Measurements from ENCODE around the gene BBS9.

BBS9 gene

DNA sequence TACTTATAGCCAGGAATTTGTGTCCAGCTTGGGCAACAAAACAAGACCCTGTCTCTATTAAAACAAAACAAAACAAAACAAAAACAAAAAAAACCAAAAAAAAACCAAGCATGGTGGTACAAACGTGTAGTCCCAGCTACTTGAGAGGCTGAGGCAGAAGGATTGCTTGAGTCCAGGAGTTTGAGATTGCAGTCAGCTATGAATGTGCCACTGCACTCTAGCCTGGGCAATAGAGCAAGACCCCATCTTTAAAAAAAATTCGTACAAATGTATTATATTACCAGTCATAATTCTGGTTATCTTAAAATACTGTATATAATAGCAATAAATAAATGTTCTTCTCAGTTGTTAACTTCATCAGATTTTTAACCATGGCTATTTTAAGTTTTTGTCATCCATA is 2.3 kb upstream of the BBS9 start:
- DNase-seq (ENCODE audit: low spot score) = no peak

DNA sequence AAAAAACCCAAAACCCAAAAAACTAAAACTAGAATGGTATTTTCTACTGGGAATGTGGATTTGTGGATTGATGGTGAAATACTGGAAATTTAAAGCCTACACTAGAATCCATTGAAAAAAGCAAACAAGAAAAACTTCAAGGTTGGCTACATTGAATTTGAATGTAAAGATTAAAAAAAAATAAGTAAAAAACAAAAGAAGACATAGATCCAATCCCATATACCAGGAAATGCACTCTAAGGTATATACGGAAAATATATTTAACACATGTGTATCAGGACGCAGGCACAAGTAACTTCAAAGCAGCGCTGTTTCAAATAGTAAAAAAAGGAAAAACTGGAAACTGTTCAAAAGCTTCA is 754 bp upstream of the BBS9 start:
- DNase-seq (ENCODE audit: low spot score) = no peak

DNA sequence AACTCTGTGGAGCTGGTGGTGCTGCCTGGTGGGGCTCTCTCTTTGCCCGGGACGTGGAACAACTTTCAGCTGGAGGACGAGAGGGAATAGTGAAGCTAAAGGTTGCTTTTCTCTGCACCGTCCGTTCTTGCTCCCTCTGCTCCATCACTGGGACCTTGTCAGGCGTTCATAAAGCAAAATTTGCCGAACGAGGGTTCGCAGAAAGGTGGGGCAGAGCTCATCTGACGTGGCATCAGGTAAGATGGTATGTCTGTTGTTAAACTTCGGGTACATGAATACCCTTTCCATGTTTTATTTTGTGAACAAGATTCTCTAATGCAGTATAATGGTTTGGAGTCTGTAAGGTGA is 416 bp downstream of the BBS9 start:
- DNase-seq (ENCODE audit: low spot score) = peak; percentile 30

DNA sequence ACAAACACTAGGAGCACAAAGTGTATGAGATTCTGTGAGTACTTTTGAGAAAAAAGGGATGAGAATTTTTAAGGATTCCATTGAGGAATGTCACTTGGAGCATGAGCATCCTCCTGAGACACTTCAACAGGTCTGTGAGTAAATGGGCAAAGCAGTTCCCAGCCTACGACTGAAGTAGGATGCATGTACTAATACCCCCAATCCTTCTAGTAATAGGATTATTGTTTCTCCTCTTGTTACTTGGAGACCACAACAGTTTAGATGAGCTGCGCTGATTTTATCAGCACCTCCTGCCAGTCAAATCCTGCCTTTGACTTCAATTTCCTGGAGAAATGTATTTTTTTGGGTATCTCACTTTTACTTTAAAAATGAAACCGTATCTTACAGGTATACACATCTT is 820 bp downstream of the BBS9 start:
- peak; percentile 29 for DNase-seq (ENCODE audit: low spot score)

DNA sequence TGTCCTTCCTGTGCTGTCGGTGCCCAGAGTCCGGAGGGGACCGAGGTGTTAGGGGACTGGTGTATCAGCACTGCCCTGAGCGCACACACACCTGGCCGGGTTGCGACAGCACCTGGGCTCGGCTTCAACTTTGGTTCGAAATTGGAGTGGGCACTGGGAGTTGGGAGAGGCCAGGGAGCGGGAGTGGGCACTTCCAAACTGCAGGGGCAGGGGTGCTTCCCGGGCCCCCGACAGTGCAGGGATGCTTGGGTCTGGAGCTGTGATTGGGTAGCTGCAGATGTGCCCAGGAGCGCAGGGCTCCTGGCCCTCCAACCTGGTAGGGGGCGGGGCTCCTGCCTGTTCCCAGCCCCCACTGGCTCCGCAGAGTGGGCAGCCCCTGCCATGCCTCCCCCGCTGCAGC is 7.7 kb downstream of the BBS9 start:
- DNase-seq (ENCODE audit: low spot score) = no peak

DNA sequence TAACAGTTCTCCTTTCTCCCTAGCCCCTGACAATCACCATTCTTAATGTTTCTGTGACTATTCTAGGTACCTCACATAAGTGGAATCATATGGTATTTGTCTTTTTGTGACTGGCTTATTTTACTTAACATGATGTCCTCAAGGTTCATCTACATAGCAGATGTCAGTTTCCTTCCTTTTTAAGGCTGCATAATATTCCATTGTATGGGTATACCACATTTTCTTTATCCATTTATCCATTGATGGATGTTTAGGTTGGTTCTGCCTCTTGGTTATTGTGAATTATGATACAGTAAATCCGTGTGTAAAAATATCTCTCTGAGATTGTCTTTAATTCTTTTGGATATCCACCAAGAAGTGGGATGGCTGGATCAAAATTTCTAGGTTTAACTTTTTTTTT is 13.2 kb downstream of the BBS9 start:
- no peak for DNase-seq (ENCODE audit: low spot score)

DNA sequence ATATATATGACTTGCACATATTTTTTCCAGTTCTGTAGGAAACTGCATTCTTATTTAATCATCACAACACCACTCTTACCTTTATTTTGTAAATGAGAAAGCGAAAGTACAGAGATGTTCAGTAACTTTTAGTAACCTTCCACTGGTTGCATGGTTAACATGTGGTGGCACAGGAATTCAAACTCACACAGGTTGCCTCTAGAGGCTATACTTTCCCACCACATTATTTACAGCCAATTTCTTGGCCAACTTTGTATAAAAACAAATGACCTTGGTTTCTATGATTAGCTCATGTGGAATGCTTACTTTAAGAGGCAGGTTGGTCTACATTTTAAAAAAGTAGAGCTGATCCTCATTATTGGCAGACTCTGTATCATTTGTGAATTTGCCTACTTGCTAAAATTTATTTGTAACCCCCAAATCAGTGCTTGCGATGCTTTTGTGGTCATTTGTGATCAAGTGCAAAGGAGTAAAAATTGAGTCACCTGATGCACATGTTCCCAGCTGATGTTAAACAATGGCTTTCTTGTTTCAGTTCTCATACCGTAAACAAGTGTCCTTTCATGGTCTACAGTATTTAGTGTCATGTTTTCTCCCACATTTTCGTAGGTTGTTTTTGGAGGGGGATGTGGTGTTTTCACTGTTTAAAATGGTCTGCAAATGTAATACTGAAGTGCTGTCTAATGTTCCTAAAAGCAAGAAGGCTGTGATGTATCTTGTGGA is 14.8 kb downstream of the BBS9 start:
- DNase-seq (ENCODE audit: low spot score) = no peak

DNA sequence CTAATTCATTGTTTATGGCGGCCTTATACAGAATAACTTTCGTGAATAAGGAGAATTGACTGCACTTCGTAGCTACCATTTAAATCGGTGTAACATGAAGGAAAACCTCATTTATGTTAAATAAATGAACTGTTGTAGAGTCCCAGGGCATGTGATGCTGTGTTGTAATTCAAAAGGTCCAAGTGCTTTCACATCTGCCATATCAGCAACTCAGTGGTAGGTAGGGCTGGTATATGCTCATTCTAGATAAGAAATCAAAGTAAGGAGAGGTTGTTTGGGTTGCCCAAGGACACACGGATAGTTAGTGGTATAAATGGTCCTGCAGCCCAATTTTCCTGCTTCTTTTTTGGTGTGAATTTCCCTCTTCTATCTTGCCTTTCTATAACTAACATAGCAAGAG is 15.8 kb downstream of the BBS9 start:
- DNase-seq (ENCODE audit: low spot score) = no peak

DNA sequence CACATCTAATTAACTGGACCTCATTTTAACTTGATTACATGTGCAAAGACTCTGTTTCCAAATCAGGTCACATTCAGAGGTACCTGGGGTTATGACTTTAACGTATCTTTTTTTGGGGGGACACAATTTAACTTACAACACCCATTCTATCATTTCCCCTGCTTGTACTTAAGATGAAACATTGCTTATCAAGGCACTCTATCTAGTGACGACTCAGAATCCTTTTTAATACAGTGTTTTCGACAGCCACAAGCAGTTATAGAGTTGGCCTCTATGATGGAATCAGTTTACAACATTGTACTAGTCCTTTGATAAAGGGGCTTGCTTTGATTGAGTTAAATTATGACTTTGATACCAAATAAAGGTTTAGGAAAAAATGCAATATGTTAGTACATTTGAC is 22.7 kb downstream of the BBS9 start:
- no peak for DNase-seq (ENCODE audit: low spot score)

DNA sequence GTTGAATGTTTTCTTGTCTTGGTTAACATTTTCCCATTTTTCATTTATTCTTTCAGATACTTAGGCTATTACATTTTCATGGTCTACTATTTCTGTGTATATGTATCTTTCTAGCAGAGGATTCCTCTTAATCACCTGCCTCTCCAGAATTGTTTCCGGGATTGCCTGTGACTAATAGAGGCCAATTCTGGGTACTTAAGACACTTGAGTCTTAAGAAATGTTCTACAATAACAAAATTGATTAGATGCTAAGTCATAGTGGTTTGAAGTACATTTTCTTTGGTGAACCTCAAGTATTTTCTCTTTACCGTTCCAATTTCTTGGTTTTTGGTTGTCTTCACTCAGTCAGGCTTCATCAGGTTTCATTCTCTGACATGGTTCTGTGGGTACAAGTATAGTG is 26.4 kb downstream of the BBS9 start:
- no peak for DNase-seq (ENCODE audit: low spot score)

DNA sequence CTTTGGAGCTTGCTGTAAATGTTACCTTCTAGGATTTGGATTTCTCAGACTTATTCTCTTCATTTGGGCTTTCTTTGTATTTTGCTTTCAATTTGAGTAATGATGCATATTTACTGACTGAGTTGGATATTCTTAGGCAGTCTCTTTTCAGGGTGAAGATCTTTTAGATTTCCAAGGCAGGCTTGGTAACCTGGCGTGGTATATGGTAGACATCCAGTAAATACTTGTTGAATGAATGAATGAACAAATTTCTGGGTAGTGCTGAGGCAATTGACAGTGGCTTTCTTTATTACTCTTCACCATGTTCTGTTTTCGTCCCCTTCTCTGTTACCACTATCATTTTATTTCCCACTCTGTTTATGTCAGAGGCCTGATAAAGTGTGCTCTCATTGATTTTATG is 27.1 kb downstream of the BBS9 start:
- DNase-seq (ENCODE audit: low spot score) = no peak

DNA sequence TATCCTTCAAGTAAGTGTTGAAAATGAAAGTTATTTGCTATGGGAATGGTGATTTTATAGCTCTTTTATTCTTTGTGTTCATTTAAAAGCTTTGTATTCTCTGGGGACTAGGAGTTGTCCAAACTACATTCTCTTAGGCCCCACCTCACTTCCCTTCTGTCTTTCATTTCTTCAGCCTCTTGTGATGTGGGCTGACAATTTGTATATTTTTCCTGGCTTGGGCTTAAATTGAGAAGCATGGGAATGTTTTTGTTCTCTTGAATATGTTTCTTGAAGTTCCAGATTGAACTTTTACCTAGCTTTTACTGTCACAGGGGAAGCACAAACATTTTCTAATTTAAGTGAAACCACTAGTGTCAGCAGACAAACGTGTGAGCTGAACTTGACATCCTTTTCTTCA is 27.9 kb downstream of the BBS9 start:
- no peak for DNase-seq (ENCODE audit: low spot score)

DNA sequence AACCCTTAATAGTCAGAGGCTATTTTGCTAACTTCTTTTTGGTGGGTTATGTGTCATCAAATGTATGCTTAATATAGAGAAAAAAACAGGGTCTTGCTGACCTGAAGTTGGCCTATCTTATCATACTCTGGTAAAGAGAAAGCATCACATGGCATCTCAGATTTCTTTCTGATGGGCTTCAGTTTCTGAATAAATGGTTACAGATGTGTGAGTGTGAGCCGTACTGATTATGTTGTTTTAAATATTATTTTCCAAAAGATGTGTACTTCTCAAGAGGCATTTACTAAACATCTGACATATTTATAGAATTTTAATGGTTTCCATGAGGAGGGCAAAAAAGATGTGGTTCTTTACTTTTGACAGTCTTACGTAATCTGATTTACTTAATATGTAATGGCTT is 28.4 kb downstream of the BBS9 start:
- DNase-seq (ENCODE audit: low spot score) = no peak

DNA sequence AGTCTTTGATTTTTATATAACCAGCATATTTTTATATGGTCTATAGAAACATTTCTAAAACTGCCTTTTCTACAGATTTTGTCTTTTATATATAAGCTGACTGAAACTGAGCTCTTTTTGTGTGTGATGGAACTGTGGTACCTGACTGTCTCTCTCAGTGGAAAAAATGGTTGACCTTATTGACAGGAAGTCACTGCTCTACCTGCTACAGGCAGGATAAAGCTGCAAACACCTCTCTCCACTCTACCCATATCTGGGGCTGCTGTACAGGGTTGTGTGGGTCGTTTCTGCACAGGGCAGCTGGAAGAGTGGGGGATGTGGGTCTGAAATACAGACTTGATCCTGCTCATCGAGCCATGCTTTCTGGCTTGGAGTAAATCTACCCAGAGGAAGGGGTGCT is 48.5 kb downstream of the BBS9 start:
- no peak for DNase-seq (ENCODE audit: low spot score)

DNA sequence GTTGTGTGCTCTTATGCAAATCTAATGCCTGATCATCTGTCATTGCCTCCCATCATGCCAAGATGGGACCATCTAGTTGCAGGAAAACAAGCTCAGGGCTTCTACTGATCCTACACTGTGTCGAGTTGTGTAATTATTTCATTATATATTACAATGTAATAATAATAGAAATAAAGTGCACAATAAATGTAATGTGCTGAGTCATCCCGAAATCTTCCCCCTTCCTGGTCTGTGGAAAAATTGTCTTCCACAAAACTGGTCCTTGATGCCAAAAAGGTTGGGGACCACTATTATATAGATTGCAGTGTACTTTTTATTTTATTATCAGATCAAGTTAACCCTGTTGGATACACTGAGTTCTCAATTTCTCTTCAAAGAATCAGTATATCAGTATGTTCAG is 50.2 kb downstream of the BBS9 start:
- DNase-seq (ENCODE audit: low spot score) = no peak

DNA sequence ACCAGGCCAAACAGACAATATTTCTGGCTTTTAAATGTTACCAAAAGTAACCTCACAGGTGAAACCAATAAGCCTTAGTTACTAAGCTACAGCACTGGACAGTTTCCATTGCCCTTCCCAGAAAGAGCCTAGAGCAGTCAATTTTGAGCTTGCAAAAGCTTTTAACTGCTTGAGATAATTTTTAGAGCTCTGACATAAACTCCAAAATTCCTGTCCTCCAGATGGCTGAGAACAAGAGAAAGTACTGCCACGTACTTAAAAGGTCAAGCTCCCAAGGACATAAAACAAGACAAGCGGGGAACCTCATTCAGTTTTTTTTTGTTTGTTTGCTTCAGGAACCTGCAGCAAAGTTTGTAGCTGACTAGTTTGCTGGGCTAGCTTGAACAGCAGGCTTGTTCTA is 54.1 kb downstream of the BBS9 start:
- no peak for DNase-seq (ENCODE audit: low spot score)

DNA sequence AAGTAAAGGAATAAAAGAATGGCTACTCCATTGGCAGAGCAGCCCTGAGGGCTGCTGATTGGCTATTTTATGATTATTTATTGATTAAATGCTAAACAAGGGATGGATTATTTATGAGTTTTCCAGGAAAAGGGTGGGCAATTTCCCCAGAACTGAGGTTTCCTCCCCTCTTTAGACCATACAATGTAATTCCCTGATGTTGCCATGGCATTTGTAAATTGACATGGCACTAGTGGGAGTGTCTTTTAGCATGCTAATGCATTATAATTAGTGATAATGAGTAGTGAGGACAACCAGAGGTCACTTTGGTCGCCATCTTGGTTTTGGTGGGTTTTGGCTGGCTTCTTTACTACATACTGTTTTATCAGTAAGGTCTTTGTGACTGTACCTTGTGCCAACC is 55.5 kb downstream of the BBS9 start:
- no peak for DNase-seq (ENCODE audit: low spot score)

DNA sequence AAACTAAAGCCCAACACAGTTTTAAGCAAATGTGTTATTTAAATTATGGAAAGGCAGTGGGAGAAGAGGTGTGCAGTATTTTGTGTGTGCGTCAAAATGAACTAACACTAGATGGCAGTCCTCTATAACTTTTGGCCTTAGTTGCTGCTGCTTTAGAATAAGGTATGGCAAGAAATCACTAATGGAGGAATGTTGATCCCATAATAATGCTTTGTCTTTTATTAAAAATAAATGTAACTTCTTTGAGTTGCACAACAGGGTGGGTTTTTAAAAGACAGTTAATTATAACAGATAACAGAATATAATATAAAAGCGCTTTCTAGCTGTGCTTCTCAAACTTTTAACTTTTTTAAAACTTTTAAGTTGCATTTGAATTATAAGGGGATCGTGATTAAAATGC is 56.4 kb downstream of the BBS9 start:
- DNase-seq (ENCODE audit: low spot score) = peak; percentile 42

DNA sequence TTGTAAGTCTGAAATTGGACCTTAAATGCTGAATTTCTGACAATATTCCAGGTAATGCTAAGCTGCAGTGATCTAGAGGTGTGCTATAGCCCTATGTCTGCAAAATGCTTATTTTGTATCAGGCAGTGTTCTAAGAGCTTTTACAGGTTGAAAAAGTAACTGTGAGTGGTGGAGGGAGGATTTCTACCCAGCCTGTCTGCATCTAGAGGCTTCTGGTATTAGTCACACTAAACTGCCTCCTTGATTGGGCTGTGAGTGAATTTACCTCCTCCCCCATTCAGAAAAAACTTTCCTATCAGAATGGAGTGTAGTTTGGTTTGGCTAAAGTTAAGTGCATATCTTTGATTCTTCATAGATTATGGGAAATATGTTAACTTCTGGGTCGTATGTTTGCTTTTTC is 56.8 kb downstream of the BBS9 start:
- no peak for DNase-seq (ENCODE audit: low spot score)

DNA sequence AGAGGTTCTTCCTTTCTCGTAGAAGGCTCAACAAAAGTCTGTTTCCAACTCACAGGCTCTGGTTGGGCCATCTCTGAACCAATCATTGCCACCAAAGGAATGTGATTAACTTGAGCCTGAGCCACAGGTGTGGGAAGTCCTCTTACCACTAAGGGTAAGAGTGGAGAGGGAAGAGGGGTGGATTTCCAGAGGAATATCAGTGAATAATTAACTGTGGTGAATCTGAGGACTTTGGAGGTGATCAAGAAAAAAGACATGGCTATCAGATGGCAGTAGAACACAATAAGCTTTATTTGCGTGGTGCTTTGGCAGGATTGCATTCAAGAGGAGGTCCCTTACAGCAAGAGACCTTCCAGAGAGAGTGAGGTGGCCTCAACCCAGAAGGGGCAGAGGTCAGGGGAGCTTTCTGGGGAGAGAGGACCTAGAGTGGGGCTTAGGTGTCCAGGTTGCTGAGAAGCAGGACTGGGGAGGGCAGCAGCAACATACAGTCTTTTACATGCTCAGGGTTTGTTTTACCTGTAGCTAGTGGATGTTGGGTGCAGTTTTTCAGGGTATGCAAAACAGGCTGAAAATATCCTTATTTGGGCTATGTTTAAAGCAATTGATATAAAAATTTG is 61.4 kb downstream of the BBS9 start:
- DNase-seq (ENCODE audit: low spot score) = no peak

DNA sequence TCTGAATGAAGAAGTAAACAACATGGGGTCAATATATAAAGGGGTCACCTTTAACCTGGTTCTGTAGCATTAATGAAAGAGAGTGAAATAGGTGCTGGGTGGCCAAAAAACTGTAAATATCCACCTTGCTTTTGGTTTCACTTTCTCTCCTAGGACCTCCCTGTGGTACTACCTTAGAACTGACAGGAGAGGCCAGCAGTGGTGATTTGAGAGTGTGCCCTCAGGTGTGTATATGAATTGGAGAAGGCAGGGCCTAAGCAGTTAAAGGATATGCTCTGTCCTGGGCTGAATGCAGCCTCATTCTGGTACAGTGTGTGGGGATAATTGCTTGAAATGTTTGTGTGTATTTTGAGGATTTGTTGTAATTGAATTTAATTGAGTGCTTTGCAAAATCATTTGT is 62.0 kb downstream of the BBS9 start:
- DNase-seq (ENCODE audit: low spot score) = peak; percentile 14

DNA sequence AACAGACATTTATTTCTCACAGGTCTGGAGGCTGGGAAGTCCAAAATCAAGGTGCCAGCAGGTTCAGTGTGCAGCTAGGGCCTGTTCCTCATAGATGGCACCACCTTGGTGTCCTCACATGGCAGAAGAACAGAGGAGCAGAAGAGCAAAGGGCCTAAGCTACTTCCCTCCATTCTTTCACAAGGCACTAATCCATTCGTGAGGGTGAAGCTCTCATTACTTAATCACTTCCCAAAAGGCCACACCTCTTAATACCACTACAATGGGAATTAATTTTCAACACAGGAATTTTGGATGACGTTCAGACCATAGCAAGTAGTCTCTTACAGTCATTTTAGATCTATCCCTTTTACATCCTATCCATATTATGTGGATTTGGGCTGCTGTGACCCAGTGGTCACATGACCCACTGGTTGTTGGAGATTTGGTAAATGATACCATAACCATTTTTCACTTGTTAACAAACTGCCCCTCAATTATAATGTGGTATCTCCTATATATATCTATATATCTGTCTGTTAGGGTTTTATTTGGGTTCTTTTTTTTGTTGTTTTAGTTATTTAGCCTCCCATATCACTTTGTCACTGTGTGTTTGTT is 63.4 kb downstream of the BBS9 start:
- no peak for DNase-seq (ENCODE audit: low spot score)

DNA sequence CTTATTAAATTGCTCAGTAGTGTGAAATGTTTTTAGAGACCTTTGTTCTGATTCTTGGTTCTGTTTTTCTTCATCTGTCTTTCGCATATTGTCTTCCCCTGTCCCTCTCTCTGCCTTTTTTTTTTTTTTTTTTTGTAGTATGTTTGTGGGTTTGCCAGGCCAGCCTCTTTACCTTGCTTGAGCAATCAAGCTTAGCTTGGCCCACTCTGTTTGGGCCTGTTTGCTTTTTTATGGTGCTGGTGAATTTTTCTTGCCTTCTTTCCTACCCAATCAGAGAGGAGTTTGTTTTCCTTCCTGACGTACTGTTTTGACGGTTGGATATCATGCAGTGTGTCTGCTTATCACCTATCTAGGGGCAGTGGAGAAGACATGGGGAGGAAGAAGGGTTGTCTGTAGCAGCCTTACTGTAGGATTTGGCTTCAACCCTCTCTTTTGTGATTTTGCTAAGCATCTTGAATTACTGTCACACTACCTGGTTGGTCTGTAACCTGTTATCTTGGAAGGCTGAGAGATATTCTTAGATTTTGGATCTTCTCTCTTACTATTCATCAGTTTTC is 64.0 kb downstream of the BBS9 start:
- DNase-seq (ENCODE audit: low spot score) = no peak

DNA sequence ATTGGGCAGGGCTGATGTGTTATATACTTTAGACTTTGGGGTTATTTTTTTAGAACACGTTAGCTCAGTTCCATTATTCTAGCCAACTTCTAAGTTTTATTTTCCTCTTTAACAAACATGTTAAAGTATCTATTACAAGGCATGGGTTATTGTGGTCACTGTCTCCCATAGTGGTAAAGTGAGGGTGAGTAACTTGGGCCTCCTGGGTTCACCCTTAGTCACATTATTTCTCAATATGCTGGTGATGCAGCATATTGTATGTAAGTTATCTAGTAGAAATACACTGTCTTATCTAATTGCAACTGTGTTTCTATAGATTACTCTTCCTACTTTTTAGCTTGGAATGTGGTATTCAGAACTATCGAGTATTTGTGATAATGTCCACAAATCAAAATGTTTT is 65.9 kb downstream of the BBS9 start:
- DNase-seq (ENCODE audit: low spot score) = no peak
